PC-9 (cell line): ENCODE results near the gene TAF11L3. TPM values are rescaled to one million over a fixed set of nuclear protein-coding genes. Genes with fewer than 3 reads are reported as not detected.
"Not testable (repeated sequence)": the region's sequence is repeated elsewhere in the genome, so short reads cannot be mapped to it uniquely, and the experiment has no call there.

Experiments
- BruUV-seq: library from RNA; stranded (reverse); fragments of 400-500 nt; replicated peaks from 2 replicates; lab custom pipeline; 2021; lab: Mats Ljungman, UMichigan
- CTCF ChIA-PET: fragments of 300-600 bp; sonication (Branson Sonifier 250); formaldehyde crosslinking; loops from one replicate; lab custom pipeline; 2022; ENCODE audit warnings: antibody characterized with exemption; lab: Charles Lee
- POLR2A ChIA-PET: fragments of 300-600 bp; sonication (Branson Sonifier 250); formaldehyde crosslinking; loops from one replicate; lab custom pipeline; 2022; ENCODE audit warnings: antibody characterized with exemption; ENCODE audit not compliant: unreplicated experiment; lab: Charles Lee
- DNase-seq, 2 experiments: peaks; one replicate each; pipeline versions ENCODE4 v3.0.0 to v3.0.0-alpha.2; 2015 to 2022; ENCODE audit warnings: mixed read lengths in 1 of 2
- H2AFZ ChIP-seq: fragments of 200-600 bp; sonication (generic); 2 replicates; pipeline ENCODE4 v1.8.1; 2017; ENCODE audit warnings: antibody characterized with exemption
- H3F3A ChIP-seq: fragments of 200-600 bp; sonication (generic); 2 replicates; pipeline ENCODE4 v1.8.1; 2017; ENCODE audit warnings: antibody characterized with exemption, mild to moderate bottlenecking, low read depth; ENCODE audit not compliant: insufficient read depth
- H3K27ac ChIP-seq: fragments of 200-600 bp; sonication (generic); 2 replicates; pipeline ENCODE4 v1.6.1; 2016; ENCODE audit warnings: mixed run types
- H3K27me3 ChIP-seq: fragments of 200-600 bp; sonication (generic); 2 replicates; pipeline ENCODE4 v1.6.1; 2016; ENCODE audit warnings: low read depth, mixed run types; ENCODE audit not compliant: insufficient read depth
- H3K36me3 ChIP-seq: fragments of 200-600 bp; sonication (generic); 2 replicates; pipeline ENCODE4 v1.6.1; 2016; ENCODE audit warnings: low read depth, mixed run types
- H3K4me1 ChIP-seq: fragments of 200-600 bp; sonication (generic); replicated peaks from 2 replicates; pipeline ENCODE4 v1.6.1; 2016; ENCODE audit warnings: mixed run types; ENCODE audit not compliant: insufficient read depth
- H3K4me2 ChIP-seq: fragments of 200-600 bp; sonication (generic); 2 replicates; pipeline ENCODE4 v1.6.1; 2017; ENCODE audit warnings: mixed run types
- H3K4me3 ChIP-seq: fragments of 200-600 bp; sonication (generic); 2 replicates; pipeline ENCODE4 v1.6.1; 2016; ENCODE audit warnings: mixed run types
- H3K79me2 ChIP-seq: fragments of 200-600 bp; sonication (generic); 2 replicates; pipeline ENCODE4 v1.6.1; 2017; ENCODE audit warnings: low read depth, mixed run types
- H3K9me2 ChIP-seq: fragments of 200-600 bp; sonication (generic); 2 replicates; pipeline ENCODE4 v1.8.1; 2017; ENCODE audit warnings: mild to moderate bottlenecking; ENCODE audit not compliant: insufficient read depth
- H3K9me3 ChIP-seq: fragments of 200-600 bp; sonication (generic); 2 replicates; pipeline ENCODE4 v1.8.1; 2016; ENCODE audit warnings: low read depth; ENCODE audit not compliant: insufficient read depth
- H4K20me1 ChIP-seq: fragments of 200-600 bp; sonication (generic); 2 replicates; pipeline ENCODE4 v1.8.1; 2017; ENCODE audit not compliant: insufficient read depth
- intact Hi-C: fragments of 100-400 bp; cut with micrococcal nuclease; formaldehyde crosslinking; loops from one replicate; pipeline ENCODE4 v1.10.0; 2022; ENCODE audit not compliant: unreplicated experiment
- total RNA-seq: library from RNA; stranded (reverse); gene quantifications from 2 replicates; pipeline ENCODE4 v1.2.3, GENCODE V29; 2021

Gene TAF11L3
- total RNA-seq, 1 experiment from 2014 or later: not detected

- CTCF ChIA-PET, H3K4me2 ChIP-seq, H3K79me2 ChIP-seq, H3K4me3 ChIP-seq, POLR2A ChIA-PET, H3K36me3 ChIP-seq, H3K9me2 ChIP-seq, H3K4me1 ChIP-seq, BruUV-seq, H3F3A ChIP-seq, DNase-seq, H3K9me3 ChIP-seq, H4K20me1 ChIP-seq, H3K27ac ChIP-seq, H2AFZ ChIP-seq, intact Hi-C loops: not testable (repeated sequence)
- peaks cover 14% of the 10 kb centered on the region for H3K27me3 ChIP-seq
These were observed 10.2 kb downstream of the TAF11L3 start, which contains the start of gene TAF11L6 for GRCh38 chr5:17528369-17528768. Gene TAF11L6, plus strand, starts transcription at chr5:17528669.

Other genes with a start within 250 kb of the TAF11L3 start
- gene TAF11L2, start 20.1 kb upstream of the TAF11L3 start, total RNA-seq: not detected in 2 replicates
- not detected in 2 replicates for gene TAF11L4, start 3.4 kb downstream of the TAF11L3 start, total RNA-seq
- not detected in 2 replicates for gene TAF11L5, start 6.9 kb downstream of the TAF11L3 start, total RNA-seq
- gene TAF11L6, start 10.3 kb downstream of the TAF11L3 start, total RNA-seq: not detected in 2 replicates
- gene TAF11L7, start 67.4 kb downstream of the TAF11L3 start, total RNA-seq: not detected in 2 replicates
- gene TAF11L8, start 72.6 kb downstream of the TAF11L3 start, total RNA-seq: not detected in 2 replicates
- gene TAF11L9, start 76.0 kb downstream of the TAF11L3 start, total RNA-seq: not detected in 2 replicates
- gene TAF11L10, start 79.5 kb downstream of the TAF11L3 start, total RNA-seq: not detected in 2 replicates
- gene TAF11L11, start 85.8 kb downstream of the TAF11L3 start, total RNA-seq: not detected in 2 replicates
- gene TAF11L12, start 92.0 kb downstream of the TAF11L3 start, total RNA-seq: not detected in 2 replicates
- gene TAF11L13, start 113.7 kb downstream of the TAF11L3 start, total RNA-seq: not detected in 2 replicates
- gene TAF11L14, start 116.1 kb downstream of the TAF11L3 start, total RNA-seq: not detected in 2 replicates